Activated CD4-positive, alpha-beta memory T cell treated with anti-CD3 and anti-CD28 coated beads, Interleukin-2, amount 10 ng/mL, durations not matched to agents 7 days and 5 days (primary cell): Measurements from ENCODE around the gene GALNT16. TPM values are rescaled to one million over a fixed set of nuclear protein-coding genes. Genes with fewer than 3 reads are reported as not detected.

Source experiments
- CTCF ChIA-PET: fragments of 350-600 bp; sonication (Branson Sonifier 250); formaldehyde crosslinking; loops from one replicate; lab custom pipeline; 2021; ENCODE audit warnings: antibody characterized with exemption, inconsistent platforms; lab: Charles Lee
- POLR2A ChIA-PET: fragments of 350-600 bp; sonication (Branson Sonifier 250); formaldehyde crosslinking; loops from one replicate; lab custom pipeline; 2021; ENCODE audit warnings: antibody characterized with exemption; lab: Charles Lee
- DNase-seq: peaks from one replicate; pipeline ENCODE4 v3.0.0-alpha.2; 2020
- H3K27ac Mint-ChIP-seq: one replicate; pipeline ENCODE4 v1.8.0; 2021; ENCODE audit warnings: mild to moderate bottlenecking, mixed read lengths
- H3K27me3 Mint-ChIP-seq: one replicate; pipeline ENCODE4 v1.8.0; 2021; ENCODE audit warnings: mixed read lengths
- H3K36me3 Mint-ChIP-seq: one replicate; pipeline ENCODE4 v1.8.0; 2021; ENCODE audit warnings: low read depth, mixed read lengths
- H3K4me1 Mint-ChIP-seq: one replicate; pipeline ENCODE4 v1.8.0; 2021; ENCODE audit warnings: mixed read lengths
- H3K4me3 Mint-ChIP-seq: one replicate; pipeline ENCODE4 v1.8.0; 2021; ENCODE audit warnings: mild to moderate bottlenecking, mixed read lengths
- H3K9me3 Mint-ChIP-seq: one replicate; pipeline ENCODE4 v1.8.0; 2021; ENCODE audit warnings: mixed read lengths
- total RNA-seq, 2 experiments: library from RNA; stranded (reverse); gene quantifications; one replicate each; pipeline ENCODE4 v1.2.3, GENCODE V29; 2021

The GALNT16 gene
- total RNA-seq, 2 experiments from 2014 or later, result not detected

GRCh38 chr14:69261761-69262331 is 1.9 kb downstream of the GALNT16 start:
- H3K4me3 Mint-ChIP-seq, result no peak overlapping the region
- no peak overlapping the region for H3K27ac Mint-ChIP-seq
- POLR2A ChIA-PET, result no interaction called here
- DNase-seq, result no peak
- CTCF ChIA-PET, result interaction anchor here (1.0 to 1.4 kb wide), 2 partner anchors 19 to 197 kb away, joined by 3 to 5 read pairs; no protein-coding TSS in a partner anchor
- no peaks in the 10 kb centered on the region for H3K36me3 Mint-ChIP-seq
- H3K9me3 Mint-ChIP-seq, result no peaks in the 10 kb centered on the region
- peaks cover 7% of the 10 kb centered on the region for H3K4me1 Mint-ChIP-seq
- H3K27me3 Mint-ChIP-seq, result peaks cover 62% of the 10 kb centered on the region

- Mint-ChIP-seq H3K9me3 (no peaks in the 10 kb centered on the region), H3K36me3 (no peaks in the 10 kb centered on the region), H3K4me1 (peaks cover 7% of the 10 kb centered on the region), H3K27me3 (peaks cover 56% of the 10 kb centered on the region), H3K4me3 (no peak overlapping the region), H3K27ac (no peak overlapping the region)
- no peak for DNase-seq
- ChIA-PET POLR2A (no interaction called here), CTCF (interaction anchor here (1.4 kb wide), 1 partner anchor 20 kb away, joined by 3 read pairs; no protein-coding TSS in a partner anchor)
Measured at GRCh38 chr14:69262516-69262915, 2.6 kb downstream of the GALNT16 start.

- no peak for DNase-seq
- POLR2A ChIA-PET, result no interaction called here
- no peak overlapping the region for H3K4me3 Mint-ChIP-seq
- no peaks in the 10 kb centered on the region for H3K9me3 Mint-ChIP-seq
- peaks cover 51% of the 10 kb centered on the region for H3K27me3 Mint-ChIP-seq
- H3K27ac Mint-ChIP-seq, result no peak overlapping the region
- H3K4me1 Mint-ChIP-seq, result peaks cover 7% of the 10 kb centered on the region
- no peaks in the 10 kb centered on the region for H3K36me3 Mint-ChIP-seq
- CTCF ChIA-PET, result interaction anchor here (1.4 kb wide), 1 partner anchor 21 kb away, joined by 3 read pairs; no protein-coding TSS in a partner anchor
Measured at GRCh38 chr14:69263364-69263763, 3.4 kb downstream of the GALNT16 start.

- no peak overlapping the region for H3K27ac Mint-ChIP-seq
- peaks cover 47% of the 10 kb centered on the region for H3K27me3 Mint-ChIP-seq
- no peak overlapping the region for H3K4me3 Mint-ChIP-seq
- DNase-seq, result no peak
- ChIA-PET CTCF (no interaction called here), POLR2A (no interaction called here)
- no peaks in the 10 kb centered on the region for H3K36me3 Mint-ChIP-seq
- H3K4me1 Mint-ChIP-seq, result peaks cover 7% of the 10 kb centered on the region
- H3K9me3 Mint-ChIP-seq, result no peaks in the 10 kb centered on the region
Measured at GRCh38 chr14:69263771-69264170, 3.8 kb downstream of the GALNT16 start.

GRCh38 chr14:69266572-69267345 is 6.8 kb downstream of the GALNT16 start:
- no peak overlapping the region for H3K4me3 Mint-ChIP-seq
- POLR2A ChIA-PET, result no interaction called here
- peaks cover 28% of the 10 kb centered on the region for H3K27me3 Mint-ChIP-seq
- H3K27ac Mint-ChIP-seq, result no peak overlapping the region
- no peaks in the 10 kb centered on the region for H3K4me1 Mint-ChIP-seq
- H3K9me3 Mint-ChIP-seq, result no peaks in the 10 kb centered on the region
- CTCF ChIA-PET, result no interaction called here
- H3K36me3 Mint-ChIP-seq, result no peaks in the 10 kb centered on the region
- DNase-seq, result no peak

DNA sequence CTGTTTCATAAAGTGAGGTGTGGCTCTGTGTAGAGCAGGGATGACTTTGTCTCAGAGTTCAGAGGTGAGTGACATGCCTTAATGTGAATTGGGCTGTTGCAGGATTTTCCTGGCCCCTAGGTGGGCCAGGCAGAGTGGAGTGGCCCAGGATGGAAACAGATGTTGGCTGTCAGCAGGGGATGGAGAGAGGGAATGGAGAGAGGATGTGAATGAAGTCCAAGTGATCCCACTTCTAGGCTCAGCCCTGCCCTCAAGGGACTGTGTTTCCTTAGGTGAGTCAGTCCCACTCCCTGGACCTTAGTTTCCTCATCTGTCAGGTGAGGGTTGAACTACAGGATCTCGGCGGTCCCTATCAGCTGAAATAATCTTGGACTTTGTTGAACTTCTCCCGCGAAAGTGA is 7.5 kb downstream of the GALNT16 start:
- POLR2A ChIA-PET, result no interaction called here
- Mint-ChIP-seq H3K27ac (no peak overlapping the region), H3K4me1 (no peaks in the 10 kb centered on the region), H3K36me3 (no peaks in the 10 kb centered on the region), H3K9me3 (no peaks in the 10 kb centered on the region), H3K4me3 (no peak overlapping the region), H3K27me3 (peaks cover 21% of the 10 kb centered on the region)
- CTCF ChIA-PET, result no interaction called here
- DNase-seq, result no peak

DNA sequence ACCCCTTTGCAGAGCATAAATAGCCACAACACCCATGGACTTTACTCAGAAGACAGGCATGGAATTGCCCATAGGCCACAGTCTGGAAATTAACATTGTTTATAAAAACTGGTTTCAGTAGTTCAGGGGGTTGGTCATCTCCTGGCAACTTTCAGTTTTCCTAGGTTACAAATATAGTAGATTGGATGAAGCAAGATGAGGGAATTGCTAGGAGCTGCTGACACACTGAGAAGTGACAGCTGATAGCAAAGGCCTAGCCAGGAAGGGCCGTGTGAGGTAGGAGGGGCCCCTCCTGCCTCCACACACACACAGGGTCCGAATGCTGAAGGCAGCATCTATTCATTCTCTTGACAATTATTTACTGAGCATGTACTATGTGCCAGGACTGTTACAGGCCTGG is 8.3 kb downstream of the GALNT16 start:
- no peaks in the 10 kb centered on the region for H3K4me1 Mint-ChIP-seq
- no peak overlapping the region for H3K27ac Mint-ChIP-seq
- peaks cover 18% of the 10 kb centered on the region for H3K27me3 Mint-ChIP-seq
- no peaks in the 10 kb centered on the region for H3K36me3 Mint-ChIP-seq
- CTCF ChIA-PET, result no interaction called here
- no peaks in the 10 kb centered on the region for H3K9me3 Mint-ChIP-seq
- no peak for DNase-seq
- H3K4me3 Mint-ChIP-seq, result no peak overlapping the region
- POLR2A ChIA-PET, result no interaction called here

DNA sequence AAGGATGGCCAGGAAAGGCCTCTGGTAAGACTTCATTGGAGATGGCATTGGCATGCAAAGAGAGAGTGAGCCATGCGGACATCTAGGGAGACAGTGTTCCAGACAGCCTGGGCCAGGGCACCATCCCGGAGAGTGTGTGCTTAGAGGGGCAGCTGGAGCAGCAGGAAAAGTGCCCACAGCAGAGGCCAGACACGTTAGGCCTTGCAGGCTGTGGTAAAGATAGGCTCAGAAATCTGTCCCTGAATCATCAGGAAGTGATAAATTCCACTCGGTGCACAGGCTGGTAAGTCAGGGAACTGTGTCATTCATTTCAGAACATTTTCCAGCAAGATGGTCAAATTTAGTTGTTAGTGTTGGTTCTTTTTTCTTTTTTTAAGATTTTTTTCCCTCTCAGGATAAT is 8.8 kb downstream of the GALNT16 start:
- Mint-ChIP-seq H3K9me3 (no peaks in the 10 kb centered on the region), H3K36me3 (no peaks in the 10 kb centered on the region), H3K27ac (no peak overlapping the region), H3K4me1 (no peaks in the 10 kb centered on the region), H3K27me3 (peaks cover 17% of the 10 kb centered on the region), H3K4me3 (no peak overlapping the region)
- ChIA-PET CTCF (no interaction called here), POLR2A (no interaction called here)
- no peak for DNase-seq

DNA sequence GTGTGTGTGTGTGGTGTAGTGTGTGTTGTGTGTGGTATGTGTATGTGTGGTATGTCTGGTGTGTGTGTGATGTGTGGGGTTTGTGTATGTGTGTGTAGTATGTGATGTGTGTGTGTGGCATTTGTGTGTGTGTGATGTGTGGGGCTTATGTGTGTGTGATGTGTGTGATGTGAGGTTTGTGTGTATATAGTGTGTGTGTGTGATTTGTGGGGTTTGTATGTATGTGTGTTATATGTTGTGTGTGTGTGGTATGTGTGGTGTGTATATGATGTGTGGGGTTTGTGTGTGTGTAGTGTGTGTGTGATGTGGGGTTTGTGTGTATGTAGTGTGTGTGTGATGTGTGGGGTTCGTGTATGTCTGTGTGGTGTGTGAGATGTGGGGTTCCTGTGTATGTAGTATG is 9.4 kb downstream of the GALNT16 start:
- DNase-seq, result no peak
- CTCF ChIA-PET, result no interaction called here
- Mint-ChIP-seq H3K36me3 (no peaks in the 10 kb centered on the region), H3K27ac (no peak overlapping the region), H3K4me1 (no peaks in the 10 kb centered on the region), H3K9me3 (no peaks in the 10 kb centered on the region), H3K4me3 (no peak overlapping the region), H3K27me3 (peaks cover 15% of the 10 kb centered on the region)
- POLR2A ChIA-PET, result no interaction called here

- H3K36me3 Mint-ChIP-seq, result no peaks in the 10 kb centered on the region
- H3K4me1 Mint-ChIP-seq, result no peaks in the 10 kb centered on the region
- no peak for DNase-seq
- H3K9me3 Mint-ChIP-seq, result no peaks in the 10 kb centered on the region
- POLR2A ChIA-PET, result no interaction called here
- H3K4me3 Mint-ChIP-seq, result no peak overlapping the region
- peaks cover 16% of the 10 kb centered on the region for H3K27me3 Mint-ChIP-seq
- CTCF ChIA-PET, result no interaction called here
- no peak overlapping the region for H3K27ac Mint-ChIP-seq
Measured at GRCh38 chr14:69270097-69270496, 10.1 kb downstream of the GALNT16 start.

DNA sequence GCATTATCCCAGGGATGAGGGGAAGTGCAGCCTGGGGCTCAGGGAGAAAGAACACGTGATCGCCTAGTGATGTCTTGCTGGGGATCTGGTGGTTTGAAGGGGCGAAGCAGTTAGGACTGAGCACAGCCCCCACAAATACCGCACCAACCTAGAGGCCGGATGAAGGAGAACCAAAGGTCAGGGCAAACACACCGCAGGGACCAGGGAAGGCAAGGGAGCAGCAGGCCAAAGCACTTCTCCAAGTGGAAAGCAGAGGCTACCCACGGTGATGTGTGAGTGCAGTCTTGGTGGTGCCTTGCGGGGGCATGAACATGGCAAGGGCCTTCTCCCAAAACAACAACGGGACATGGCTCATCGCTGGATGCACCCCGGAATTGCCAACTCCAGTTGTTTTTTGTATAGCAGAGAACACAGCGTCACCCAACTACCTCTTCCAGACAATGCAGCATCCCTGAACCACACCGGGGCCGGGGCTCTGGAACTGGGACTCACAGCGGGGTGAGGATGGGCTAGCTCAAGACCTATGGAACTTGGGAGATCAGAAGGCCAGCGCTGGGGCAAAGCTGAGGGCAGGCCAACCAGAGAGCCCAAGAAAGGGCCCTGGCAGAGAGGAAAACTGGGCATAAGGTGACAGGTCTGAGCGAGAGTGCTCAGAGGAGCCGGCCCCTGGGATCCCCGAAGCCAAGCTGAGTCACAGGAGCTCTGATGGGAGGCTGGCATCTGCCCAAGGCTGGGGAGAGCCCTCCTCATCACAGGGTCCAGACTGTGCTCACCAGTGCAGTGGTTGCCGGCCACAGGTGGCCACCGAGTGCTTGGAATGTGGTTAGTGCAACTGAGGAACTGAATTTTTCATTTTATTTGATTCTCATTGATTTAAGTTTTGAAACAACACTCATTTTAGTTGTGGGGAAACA is 11.1 kb downstream of the GALNT16 start:
- Mint-ChIP-seq H3K4me3 (no peak overlapping the region), H3K36me3 (no peaks in the 10 kb centered on the region), H3K27ac (no peak overlapping the region), H3K27me3 (peaks cover 16% of the 10 kb centered on the region), H3K9me3 (no peaks in the 10 kb centered on the region), H3K4me1 (no peaks in the 10 kb centered on the region)
- no peak for DNase-seq
- CTCF ChIA-PET, result no interaction called here
- POLR2A ChIA-PET, result no interaction called here

- Mint-ChIP-seq H3K4me3 (no peak overlapping the region), H3K27ac (no peak overlapping the region), H3K9me3 (no peaks in the 10 kb centered on the region), H3K36me3 (no peaks in the 10 kb centered on the region), H3K4me1 (no peaks in the 10 kb centered on the region), H3K27me3 (peaks cover 17% of the 10 kb centered on the region)
- no peak for DNase-seq
- POLR2A ChIA-PET, result no interaction called here
- CTCF ChIA-PET, result no interaction called here
Measured at GRCh38 chr14:69274321-69274720, 14.4 kb downstream of the GALNT16 start.

DNA sequence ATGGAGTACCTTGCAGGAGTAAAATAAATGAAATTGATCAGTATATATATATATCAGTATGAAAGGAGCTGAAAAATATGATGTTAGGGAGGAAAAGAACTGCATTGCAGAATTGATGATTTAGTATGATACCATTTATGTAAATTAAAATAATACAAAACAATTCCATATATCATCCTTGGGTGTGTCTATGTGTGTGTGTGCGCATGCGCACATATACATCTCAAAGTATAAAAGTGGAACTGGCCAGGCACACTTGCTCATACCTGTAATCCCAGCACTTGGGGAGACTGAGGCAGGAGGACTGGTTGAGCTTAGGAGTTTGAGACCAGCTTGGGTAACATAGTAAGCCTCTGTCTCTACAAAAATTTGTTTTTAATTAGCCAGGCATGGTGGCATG is 15.4 kb downstream of the GALNT16 start:
- Mint-ChIP-seq H3K9me3 (no peaks in the 10 kb centered on the region), H3K4me1 (no peaks in the 10 kb centered on the region), H3K27ac (no peak overlapping the region), H3K4me3 (no peak overlapping the region), H3K36me3 (no peaks in the 10 kb centered on the region), H3K27me3 (peaks cover 23% of the 10 kb centered on the region)
- ChIA-PET CTCF (interaction anchor here (0.5 kb wide), 1 partner anchor 113 kb away, joined by 3 read pairs; no protein-coding TSS in a partner anchor), POLR2A (no interaction called here)
- no peak for DNase-seq
